Adipose tissue (tissue), 3 donors: ENCODE results near the gene PHAX. TPM values are rescaled to one million over a fixed set of nuclear protein-coding genes. Genes with fewer than 3 reads are reported as not detected.

Source experiments
- polyA plus RNA-seq, 3 donors: library from polyadenylated mRNA; stranded (reverse); fragments of 200-250 nt; gene quantifications; one replicate each; pipeline ENCODE4 v1.2.3, GENCODE V29; 2013
- donor health status: healthy with polysubstance abuse.
- donor health status: Bipolar disorder and iron deficiency.
- donor health status: healthy.

PHAX gene
- polyA plus RNA-seq, 3 donors, result 10.4 to 25.8 (median 18.1) TPM

Other genes starting within 250 kb of the PHAX start
- gene GRAMD2B, start 177.5 kb upstream of the PHAX start, polyA plus RNA-seq, result 10 to 100 TPM in 1 of 3 donors, 1 to 10 TPM in 2; 4.9 to 15.2 (median 5.4) TPM
- gene ALDH7A1, start 5.7 kb upstream of the PHAX start, polyA plus RNA-seq, result 10 to 100 TPM; 19.2 to 49.0 (median 39.5) TPM
- 10 to 100 TPM in 2 of 3 donors, 1 to 10 TPM in 1; 2.2 to 13.6 (median 11.3) TPM for gene LMNB1, start 176.2 kb downstream of the PHAX start, polyA plus RNA-seq